GM10266 (cell line): Measurements from ENCODE around the gene MAP3K20.

ENCODE experiments used
- DNase-seq: peaks from one replicate; pipeline ENCODE4 v3.0.0; 2012; ENCODE audit errors: extremely low spot score
- CTCF ChIP-seq: IDR thresholded peaks from 2 replicates; pipeline ENCODE4 v1.5.1; 2012; ENCODE audit warnings: mild to moderate bottlenecking, low read depth; ENCODE audit not compliant: control insufficient read depth, insufficient read depth; ENCODE audit errors: missing control alignments

Gene MAP3K20

DNA sequence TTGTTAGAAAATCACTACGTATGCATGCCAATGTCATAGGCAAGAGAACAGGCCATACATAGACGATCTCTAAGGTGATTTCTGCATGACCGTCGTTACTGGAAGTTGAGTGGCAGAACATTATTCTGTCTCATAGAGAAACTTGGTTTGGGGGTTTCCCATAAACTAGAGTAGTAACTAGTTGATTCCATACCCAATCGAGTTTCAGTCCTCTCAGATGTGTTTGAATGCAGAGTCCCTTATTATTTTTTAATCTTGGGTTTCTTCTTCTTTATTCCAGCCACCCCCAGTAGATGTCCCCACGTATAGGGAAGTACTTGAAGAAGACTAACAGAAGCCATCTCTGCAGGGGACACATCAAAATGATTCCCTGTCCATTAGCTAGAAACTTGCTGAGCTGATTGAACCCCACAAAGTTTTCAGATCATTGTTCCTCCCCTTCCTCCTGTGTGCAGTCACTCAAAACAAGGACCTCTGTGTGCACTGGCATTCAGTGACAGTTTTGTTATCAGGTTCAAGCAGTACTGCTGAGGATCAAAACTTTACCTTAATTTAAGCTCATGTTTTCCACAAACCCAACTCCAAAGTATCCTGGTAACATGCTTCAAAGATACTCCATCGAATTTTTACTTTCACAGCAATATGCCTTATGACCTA is 210.6 kb downstream of the MAP3K20 start:
- DNase-seq, result peak; percentile 59
- TF ChIP-seq CTCF, result peak; percentile 10

DNA sequence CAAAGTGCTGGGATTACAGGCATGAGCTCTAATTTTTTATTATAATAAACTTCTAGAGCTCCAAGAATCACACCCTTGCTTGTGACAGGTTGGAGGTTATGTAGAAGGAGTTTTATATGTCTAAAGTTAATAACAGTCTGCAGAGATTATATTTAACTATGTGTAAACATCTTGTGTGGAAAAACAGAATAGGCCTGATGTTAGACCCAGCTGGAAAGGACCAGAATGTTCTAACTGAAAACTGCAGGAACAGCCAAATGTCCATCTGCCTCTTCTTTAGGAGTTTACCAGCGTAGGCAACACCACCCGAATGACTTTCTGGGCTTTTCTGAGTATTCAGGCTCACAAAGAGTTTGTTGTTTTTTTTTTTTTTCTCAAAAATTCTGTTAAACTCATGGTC is 211.9 kb downstream of the MAP3K20 start:
- DNase-seq, result no peak
- no peak for TF ChIP-seq CTCF

- DNase-seq, result no peak
Observed at GRCh38 chr2:173288561-173288960, 212.9 kb downstream of the MAP3K20 start.

GRCh38 chr2:173290046-173290445 is 214.4 kb downstream of the MAP3K20 start:
- no peak for TF ChIP-seq CTCF
- no peak for DNase-seq

More at GRCh38 chr2:173288561-173288960, 212.9 kb downstream of the MAP3K20 start:
- TF ChIP-seq CTCF, result no peak

DNA sequence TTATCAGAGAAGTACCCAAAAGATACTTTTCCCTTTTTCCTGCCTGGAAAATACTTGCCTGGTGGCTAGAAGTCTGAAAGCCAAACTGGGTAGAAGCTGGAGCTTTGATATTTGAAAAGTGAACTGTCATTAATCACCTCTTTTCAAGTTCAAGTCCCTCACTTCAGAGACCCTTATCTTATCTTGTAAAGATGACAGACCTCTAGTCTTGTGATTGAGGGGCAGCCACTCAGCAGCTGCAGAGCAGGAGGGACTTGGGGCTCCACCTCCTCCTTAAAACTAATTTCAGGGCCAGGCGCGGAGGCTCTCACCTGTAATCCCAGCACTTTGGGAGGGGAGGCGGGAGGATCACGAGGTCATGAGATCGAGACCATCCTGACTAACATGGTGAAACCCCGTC is 214.9 kb downstream of the MAP3K20 start:
- no peak for TF ChIP-seq CTCF
- no peak for DNase-seq

DNA sequence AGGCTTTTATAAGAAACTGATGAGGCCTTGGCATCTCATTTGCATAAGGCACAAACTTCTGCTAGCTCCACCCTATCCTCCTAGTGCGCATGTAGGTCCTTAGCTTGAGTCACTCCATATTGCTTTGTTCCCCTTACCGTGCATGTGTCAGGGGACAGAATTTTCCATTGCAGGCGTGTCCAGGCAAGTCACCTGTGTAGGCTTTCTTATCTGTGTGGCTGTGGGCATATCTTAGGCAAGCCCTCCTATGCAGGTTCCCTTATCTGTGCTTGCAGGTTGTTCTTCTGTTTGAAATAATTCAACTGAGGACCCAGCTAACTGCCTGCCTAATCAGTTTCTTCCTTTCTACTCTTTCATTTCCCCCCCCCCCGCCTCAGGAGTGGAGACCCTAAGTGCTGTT is 215.8 kb downstream of the MAP3K20 start:
- TF ChIP-seq CTCF, result no peak
- DNase-seq, result no peak

DNA sequence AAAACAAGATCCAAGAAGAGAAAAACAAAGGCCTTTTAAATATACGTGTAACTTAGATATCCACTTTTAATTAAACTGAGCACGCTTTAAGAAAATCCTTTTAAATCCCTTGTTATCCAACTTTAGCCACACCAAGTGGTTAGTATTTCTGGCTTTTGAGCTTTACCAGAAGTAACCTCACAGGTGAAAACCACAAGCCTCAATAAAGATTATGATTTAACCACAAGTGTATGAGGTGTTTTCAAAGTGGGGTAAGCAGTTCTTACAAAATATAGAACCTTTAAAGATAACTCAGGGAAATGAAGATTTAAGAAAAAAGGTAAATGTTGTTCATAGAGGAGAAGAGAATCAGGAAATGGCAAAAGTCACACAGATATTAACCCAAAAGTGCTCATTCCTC is 220.6 kb downstream of the MAP3K20 start:
- TF ChIP-seq CTCF, result no peak
- DNase-seq, result no peak
